Liver (tissue), 9 donors: ENCODE measurements around the gene STAB1. TPM values are rescaled to one million over a fixed set of nuclear protein-coding genes. Genes with fewer than 3 reads are reported as not detected.

ENCODE experiments used
- DNase-seq: peaks from one replicate; pipeline ENCODE4 v3.0.0-alpha.2; 2017; ENCODE audit warnings: low spot score
- H3K27ac ChIP-seq, 2 donors: one replicate each; pipeline ENCODE4 v1.7.0; 2013; ENCODE audit warnings: inconsistent platforms in 2 of 2, low read length in 2 of 2, control low read depth in 1 of 2, low read depth in 1 of 2, mild to moderate bottlenecking in 1 of 2
- H3K27me3 ChIP-seq, 4 donors: one replicate each; pipeline versions ENCODE4 v1.6.1 to v1.7.0; 2013; ENCODE audit warnings: low read length in 3 of 4, inconsistent platforms in 1 of 4, mild to moderate bottlenecking in 1 of 4, moderate library complexity in 1 of 4; ENCODE audit not compliant: control insufficient read depth in 4 of 4, insufficient read depth in 4 of 4
- H3K36me3 ChIP-seq, 4 donors: one replicate each; pipeline versions ENCODE4 v1.6.1 to v1.7.0; 2013; ENCODE audit warnings: low read length in 3 of 4, mild to moderate bottlenecking in 3 of 4, low read depth in 1 of 4, moderate library complexity in 1 of 4; ENCODE audit not compliant: control insufficient read depth in 4 of 4, insufficient read depth in 3 of 4
- H3K4me1 ChIP-seq, 4 donors: one replicate each; pipeline versions ENCODE4 v1.6.1 to v1.7.0; 2013; ENCODE audit warnings: low read length in 3 of 4, mild to moderate bottlenecking in 3 of 4, moderate library complexity in 1 of 4; ENCODE audit not compliant: control insufficient read depth in 4 of 4, insufficient read depth in 4 of 4
- H3K4me3 ChIP-seq, 3 donors: one replicate each; pipeline versions ENCODE4 v1.6.1 to v1.7.0; 2013; ENCODE audit warnings: low read length in 3 of 3, control low read depth in 1 of 3, low read depth in 1 of 3, mild to moderate bottlenecking in 1 of 3
- H3K9ac ChIP-seq, 2 donors: one replicate each; pipeline ENCODE4 v1.7.0; 2013; ENCODE audit warnings: low read length in 2 of 2, mild to moderate bottlenecking in 2 of 2, moderate library complexity in 2 of 2, control low read depth in 1 of 2, low read depth in 1 of 2
- H3K9me3 ChIP-seq, 4 donors: one replicate each; pipeline versions ENCODE4 v1.6.1 to v1.7.0; 2013; ENCODE audit warnings: low read length in 3 of 4; ENCODE audit not compliant: control insufficient read depth in 4 of 4
- EGR1 ChIP-seq, 2 donors: IDR thresholded peaks; 2 replicates each; pipeline ENCODE4 v1.6.1; 2016 to 2018; ENCODE audit warnings: antibody characterized with exemption in 2 of 2, low read depth in 2 of 2
- FOXA1 ChIP-seq: IDR thresholded peaks from 2 replicates; pipeline ENCODE4 v1.6.1; 2016; ENCODE audit warnings: antibody characterized with exemption
- FOXA2 ChIP-seq: IDR thresholded peaks from 2 replicates; pipeline ENCODE4 v1.6.1; 2016; ENCODE audit warnings: antibody characterized with exemption
- GABPA ChIP-seq, 2 donors: IDR thresholded peaks in 1 of 2; conservative IDR thresholded peaks in 1 of 2; 2 replicates each; pipeline ENCODE4 v1.6.1; 2016; ENCODE audit warnings: antibody characterized with exemption in 2 of 2, mild to moderate bottlenecking in 1 of 2, moderate library complexity in 1 of 2
- HNF4A ChIP-seq, 2 donors: conservative IDR thresholded peaks; 2 replicates each; pipeline ENCODE4 v1.6.1; 2016; ENCODE audit warnings: antibody characterized with exemption in 2 of 2, mild to moderate bottlenecking in 2 of 2
- HNF4G ChIP-seq: IDR thresholded peaks from 2 replicates; pipeline ENCODE4 v1.6.1; 2016; ENCODE audit warnings: antibody characterized with exemption
- JUND ChIP-seq, 2 donors: IDR thresholded peaks; 2 replicates each; pipeline ENCODE4 v1.6.1; 2016; ENCODE audit warnings: antibody characterized with exemption in 2 of 2
- NR2F2 ChIP-seq: IDR thresholded peaks from 2 replicates; pipeline ENCODE4 v1.6.1; 2016; ENCODE audit warnings: antibody characterized with exemption
- RAD21 ChIP-seq, 2 donors: IDR thresholded peaks; 2 replicates each; pipeline ENCODE4 v1.6.1; 2016; ENCODE audit warnings: antibody characterized with exemption in 2 of 2, mild to moderate bottlenecking in 2 of 2
- RXRA ChIP-seq, 2 donors: IDR thresholded peaks; 2 replicates each; pipeline ENCODE4 v1.6.1; 2017 to 2018; ENCODE audit warnings: antibody characterized with exemption in 2 of 2, mild to moderate bottlenecking in 1 of 2
- SP1 ChIP-seq: IDR thresholded peaks from 2 replicates; pipeline ENCODE4 v1.6.1; 2018; ENCODE audit warnings: antibody characterized with exemption, mild to moderate bottlenecking
- TAF1 ChIP-seq: conservative IDR thresholded peaks from 2 replicates; pipeline ENCODE4 v1.6.1; 2016; ENCODE audit warnings: antibody characterized with exemption, mild to moderate bottlenecking
- YY1 ChIP-seq: IDR thresholded peaks from 2 replicates; pipeline ENCODE4 v1.6.1; 2016; ENCODE audit warnings: antibody characterized with exemption, mild to moderate bottlenecking
- WGBS: extraction: QIAGEN DNeasy Blood & Tissue Kit; methylation state at CpG from one replicate; pipeline ENCODE4 v1.1.7; 2013; 5-methylcytosine and 5-hydroxymethylcytosine counted together
- polyA plus RNA-seq, 2 donors: library from polyadenylated mRNA; stranded (reverse) in 1 of 2; unstranded in 1 of 2; fragments of 200-250 nt in 1 of 2; fragments of >200 nt in 1 of 2; fragmentation: Nextera tagmentation in 1 of 2; extraction: Ambion mirVana in 1 of 2; gene quantifications; one replicate each; pipeline versions ENCODE4 v1.2.1 to v1.2.3, GENCODE V29; 2013 to 2015
- total RNA-seq, 2 donors: library from RNA; depleted of rRNA; stranded (reverse); fragments of >200 nt; gene quantifications; one replicate each; pipeline ENCODE4 v1.2.3, GENCODE V29; 2014
- TF ChIP-seq, protein P1 (sequence below): IDR thresholded peaks from 2 replicates; pipeline ENCODE4 v1.6.1; 2016; ENCODE audit warnings: antibody characterized with exemption
- TF ChIP-seq, protein P2 (sequence below): IDR thresholded peaks from 2 replicates; pipeline ENCODE4 v1.6.1; 2016; ENCODE audit warnings: antibody characterized with exemption
- TF ChIP-seq, protein P3 (sequence below): IDR thresholded peaks from 2 replicates; pipeline ENCODE4 v1.6.1; 2016; ENCODE audit warnings: antibody characterized with exemption
- TF ChIP-seq, protein P4 (sequence below): IDR thresholded peaks from 2 replicates; pipeline ENCODE4 v1.6.1; 2016; ENCODE audit warnings: antibody characterized with exemption, mild to moderate bottlenecking
- TF ChIP-seq, protein P5 (sequence below): fragments of 150-350 bp; IDR thresholded peaks from 2 replicates; pipeline ENCODE4 v1.5.1; 2017; ENCODE audit warnings: improper control_type of control experiment, low read depth, low read length; ENCODE audit not compliant: missing input control
- donor health status: healthy.
- donor health status: healthy.
- donor health status: healthy.
- donor health status: healthy.
- donor health status: healthy.

STAB1 gene
- total and polyA plus RNA-seq, 4 donors: 42.0 to 198 (median 71.5) TPM

GRCh38 chr3:52534281-52535183, 39.4 kb downstream of the STAB1 start:
- H3K36me3 ChIP-seq: no peaks in the 10 kb centered on the region
- H3K27me3 ChIP-seq: no peaks in the 10 kb centered on the region
- DNase-seq: peak; percentile 50
- peaks cover 9 to 34% (median 22%) of the 10 kb centered on the region in 4 donors for H3K4me1 ChIP-seq
- H3K27ac ChIP-seq: peak overlapping the region in 1 of 2 donors; percentile 23
- no peaks in the 10 kb centered on the region for H3K9me3 ChIP-seq
- peak overlapping the region in 1 of 3 donors; percentile 47 for H3K4me3 ChIP-seq
- WGBS: 75% methylated on average over 57 of the region's 57 CpGs
- no peak overlapping the region for H3K9ac ChIP-seq
- TF ChIP-seq, protein P1, sequence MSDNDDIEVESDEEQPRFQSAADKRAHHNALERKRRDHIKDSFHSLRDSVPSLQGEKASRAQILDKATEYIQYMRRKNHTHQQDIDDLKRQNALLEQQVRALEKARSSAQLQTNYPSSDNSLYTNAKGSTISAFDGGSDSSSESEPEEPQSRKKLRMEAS: no peak
- TF ChIP-seq FOXA1 (no peak), FOXA2 (no peak), YY1 (no peak), HNF4A (conservative IDR thresholded peaks at IDR 0.05) (no peak), TAF1 (no peak), GABPA (IDR thresholded peaks at IDR 0.05 in 1 of 2, conservative IDR thresholded peaks at IDR 0.05 in 1 of 2) (no peak), JUND (IDR thresholded peaks at IDR 0.05) (no peak), RAD21 (IDR thresholded peaks at IDR 0.05) (no peak), NR2F2 (no peak), HNF4G (no peak), SP1 (no peak), RXRA (IDR thresholded peaks at IDR 0.05) (no peak), EGR1 (IDR thresholded peaks at IDR 0.05; ENCODE audit: low read depth in 2 of 2) (no peak)
- TF ChIP-seq, protein P2, sequence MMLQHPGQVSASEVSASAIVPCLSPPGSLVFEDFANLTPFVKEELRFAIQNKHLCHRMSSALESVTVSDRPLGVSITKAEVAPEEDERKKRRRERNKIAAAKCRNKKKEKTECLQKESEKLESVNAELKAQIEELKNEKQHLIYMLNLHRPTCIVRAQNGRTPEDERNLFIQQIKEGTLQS: no peak
- TF ChIP-seq, protein P3, sequence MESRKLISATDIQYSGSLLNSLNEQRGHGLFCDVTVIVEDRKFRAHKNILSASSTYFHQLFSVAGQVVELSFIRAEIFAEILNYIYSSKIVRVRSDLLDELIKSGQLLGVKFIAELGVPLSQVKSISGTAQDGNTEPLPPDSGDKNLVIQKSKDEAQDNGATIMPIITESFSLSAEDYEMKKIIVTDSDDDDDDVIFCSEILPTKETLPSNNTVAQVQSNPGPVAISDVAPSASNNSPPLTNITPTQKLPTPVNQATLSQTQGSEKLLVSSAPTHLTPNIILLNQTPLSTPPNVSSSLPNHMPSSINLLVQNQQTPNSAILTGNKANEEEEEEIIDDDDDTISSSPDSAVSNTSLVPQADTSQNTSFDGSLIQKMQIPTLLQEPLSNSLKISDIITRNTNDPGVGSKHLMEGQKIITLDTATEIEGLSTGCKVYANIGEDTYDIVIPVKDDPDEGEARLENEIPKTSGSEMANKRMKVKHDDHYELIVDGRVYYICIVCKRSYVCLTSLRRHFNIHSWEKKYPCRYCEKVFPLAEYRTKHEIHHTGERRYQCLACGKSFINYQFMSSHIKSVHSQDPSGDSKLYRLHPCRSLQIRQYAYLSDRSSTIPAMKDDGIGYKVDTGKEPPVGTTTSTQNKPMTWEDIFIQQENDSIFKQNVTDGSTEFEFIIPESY: no peak
- TF ChIP-seq, protein P4, sequence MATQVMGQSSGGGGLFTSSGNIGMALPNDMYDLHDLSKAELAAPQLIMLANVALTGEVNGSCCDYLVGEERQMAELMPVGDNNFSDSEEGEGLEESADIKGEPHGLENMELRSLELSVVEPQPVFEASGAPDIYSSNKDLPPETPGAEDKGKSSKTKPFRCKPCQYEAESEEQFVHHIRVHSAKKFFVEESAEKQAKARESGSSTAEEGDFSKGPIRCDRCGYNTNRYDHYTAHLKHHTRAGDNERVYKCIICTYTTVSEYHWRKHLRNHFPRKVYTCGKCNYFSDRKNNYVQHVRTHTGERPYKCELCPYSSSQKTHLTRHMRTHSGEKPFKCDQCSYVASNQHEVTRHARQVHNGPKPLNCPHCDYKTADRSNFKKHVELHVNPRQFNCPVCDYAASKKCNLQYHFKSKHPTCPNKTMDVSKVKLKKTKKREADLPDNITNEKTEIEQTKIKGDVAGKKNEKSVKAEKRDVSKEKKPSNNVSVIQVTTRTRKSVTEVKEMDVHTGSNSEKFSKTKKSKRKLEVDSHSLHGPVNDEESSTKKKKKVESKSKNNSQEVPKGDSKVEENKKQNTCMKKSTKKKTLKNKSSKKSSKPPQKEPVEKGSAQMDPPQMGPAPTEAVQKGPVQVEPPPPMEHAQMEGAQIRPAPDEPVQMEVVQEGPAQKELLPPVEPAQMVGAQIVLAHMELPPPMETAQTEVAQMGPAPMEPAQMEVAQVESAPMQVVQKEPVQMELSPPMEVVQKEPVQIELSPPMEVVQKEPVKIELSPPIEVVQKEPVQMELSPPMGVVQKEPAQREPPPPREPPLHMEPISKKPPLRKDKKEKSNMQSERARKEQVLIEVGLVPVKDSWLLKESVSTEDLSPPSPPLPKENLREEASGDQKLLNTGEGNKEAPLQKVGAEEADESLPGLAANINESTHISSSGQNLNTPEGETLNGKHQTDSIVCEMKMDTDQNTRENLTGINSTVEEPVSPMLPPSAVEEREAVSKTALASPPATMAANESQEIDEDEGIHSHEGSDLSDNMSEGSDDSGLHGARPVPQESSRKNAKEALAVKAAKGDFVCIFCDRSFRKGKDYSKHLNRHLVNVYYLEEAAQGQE: no peak
- TF ChIP-seq, protein P5, sequence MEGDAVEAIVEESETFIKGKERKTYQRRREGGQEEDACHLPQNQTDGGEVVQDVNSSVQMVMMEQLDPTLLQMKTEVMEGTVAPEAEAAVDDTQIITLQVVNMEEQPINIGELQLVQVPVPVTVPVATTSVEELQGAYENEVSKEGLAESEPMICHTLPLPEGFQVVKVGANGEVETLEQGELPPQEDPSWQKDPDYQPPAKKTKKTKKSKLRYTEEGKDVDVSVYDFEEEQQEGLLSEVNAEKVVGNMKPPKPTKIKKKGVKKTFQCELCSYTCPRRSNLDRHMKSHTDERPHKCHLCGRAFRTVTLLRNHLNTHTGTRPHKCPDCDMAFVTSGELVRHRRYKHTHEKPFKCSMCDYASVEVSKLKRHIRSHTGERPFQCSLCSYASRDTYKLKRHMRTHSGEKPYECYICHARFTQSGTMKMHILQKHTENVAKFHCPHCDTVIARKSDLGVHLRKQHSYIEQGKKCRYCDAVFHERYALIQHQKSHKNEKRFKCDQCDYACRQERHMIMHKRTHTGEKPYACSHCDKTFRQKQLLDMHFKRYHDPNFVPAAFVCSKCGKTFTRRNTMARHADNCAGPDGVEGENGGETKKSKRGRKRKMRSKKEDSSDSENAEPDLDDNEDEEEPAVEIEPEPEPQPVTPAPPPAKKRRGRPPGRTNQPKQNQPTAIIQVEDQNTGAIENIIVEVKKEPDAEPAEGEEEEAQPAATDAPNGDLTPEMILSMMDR: no peak
